Central memory CD4-positive, alpha-beta T cell (primary cell): ENCODE results near the gene FKBP9.

ENCODE experiments used
- DNase-seq: peaks from one replicate; pipeline ENCODE4 v3.0.0; 2022

Gene FKBP9

GRCh38 chr7:33012364-33012763, 55.1 kb downstream of the FKBP9 start:
- DNase-seq = no peak

GRCh38 chr7:33024189-33024757, 67.0 kb downstream of the FKBP9 start:
- no peak for DNase-seq

GRCh38 chr7:33035776-33036175, 78.5 kb downstream of the FKBP9 start:
- DNase-seq = no peak

GRCh38 chr7:33038639-33039038, 81.4 kb downstream of the FKBP9 start:
- DNase-seq = no peak

GRCh38 chr7:33039257-33039902, 82.1 kb downstream of the FKBP9 start:
- peak; percentile 45 for DNase-seq

GRCh38 chr7:33039903-33040292, 82.7 kb downstream of the FKBP9 start:
- no peak for DNase-seq

- peak; percentile 78 for DNase-seq
Observed at GRCh38 chr7:33040803-33041516, 83.7 kb downstream of the FKBP9 start.

- no peak for DNase-seq
Observed at GRCh38 chr7:33041631-33042428, 84.6 kb downstream of the FKBP9 start.

GRCh38 chr7:33043501-33044400, 86.5 kb downstream of the FKBP9 start:
- no peak for DNase-seq

- no peak for DNase-seq
Observed at GRCh38 chr7:33044401-33044718, 87.1 kb downstream of the FKBP9 start.

GRCh38 chr7:33044986-33045385, 87.7 kb downstream of the FKBP9 start:
- DNase-seq = no peak

- DNase-seq = no peak
Observed at GRCh38 chr7:33048257-33048656, 91.0 kb downstream of the FKBP9 start.

GRCh38 chr7:33048704-33049103, 91.5 kb downstream of the FKBP9 start:
- DNase-seq = no peak

- peak; percentile 49 for DNase-seq
Observed at GRCh38 chr7:33050535-33051318, 93.5 kb downstream of the FKBP9 start.

GRCh38 chr7:33053721-33054120, 96.5 kb downstream of the FKBP9 start:
- DNase-seq = no peak

GRCh38 chr7:33054261-33054964, 97.2 kb downstream of the FKBP9 start:
- peak; percentile 13 for DNase-seq

GRCh38 chr7:33055158-33055557, 97.9 kb downstream of the FKBP9 start:
- no peak for DNase-seq
